SK-N-SH (cell line): Measurements from ENCODE around the gene NPC1.

Source experiments
- RAD21 ChIP-seq: IDR thresholded peaks from 2 replicates; pipeline ENCODE4 v1.6.1; 2012; ENCODE audit warnings: mild to moderate bottlenecking, low read length
- TF ChIP-seq, protein P1 (sequence below): fragments of 200-600 bp; sonication (generic); IDR thresholded peaks from 2 replicates; pipeline ENCODE4 v1.6.1; 2017; ENCODE audit warnings: antibody characterized with exemption, mild to moderate bottlenecking, moderate library complexity

DNA sequence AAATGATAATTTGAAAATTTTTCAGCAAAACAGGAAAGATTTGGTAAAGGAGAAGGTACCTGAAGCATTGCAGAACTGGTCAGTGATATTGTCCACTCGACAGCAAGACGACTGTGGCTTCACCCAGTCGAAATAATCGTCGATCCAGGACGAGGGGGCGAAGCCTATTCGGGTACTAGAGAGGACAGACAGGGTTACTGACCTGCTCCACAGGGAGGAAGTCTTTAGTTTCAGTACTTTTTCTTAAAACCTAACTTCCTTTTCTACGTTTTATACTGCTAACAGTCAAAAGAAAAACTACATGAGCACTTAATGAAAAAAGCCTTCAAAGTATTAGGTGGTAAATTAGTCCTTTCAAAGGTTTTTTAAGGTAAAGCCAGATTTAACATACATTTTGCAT lies 47.0 kb downstream of the NPC1 start:
- TF ChIP-seq, protein P1, sequence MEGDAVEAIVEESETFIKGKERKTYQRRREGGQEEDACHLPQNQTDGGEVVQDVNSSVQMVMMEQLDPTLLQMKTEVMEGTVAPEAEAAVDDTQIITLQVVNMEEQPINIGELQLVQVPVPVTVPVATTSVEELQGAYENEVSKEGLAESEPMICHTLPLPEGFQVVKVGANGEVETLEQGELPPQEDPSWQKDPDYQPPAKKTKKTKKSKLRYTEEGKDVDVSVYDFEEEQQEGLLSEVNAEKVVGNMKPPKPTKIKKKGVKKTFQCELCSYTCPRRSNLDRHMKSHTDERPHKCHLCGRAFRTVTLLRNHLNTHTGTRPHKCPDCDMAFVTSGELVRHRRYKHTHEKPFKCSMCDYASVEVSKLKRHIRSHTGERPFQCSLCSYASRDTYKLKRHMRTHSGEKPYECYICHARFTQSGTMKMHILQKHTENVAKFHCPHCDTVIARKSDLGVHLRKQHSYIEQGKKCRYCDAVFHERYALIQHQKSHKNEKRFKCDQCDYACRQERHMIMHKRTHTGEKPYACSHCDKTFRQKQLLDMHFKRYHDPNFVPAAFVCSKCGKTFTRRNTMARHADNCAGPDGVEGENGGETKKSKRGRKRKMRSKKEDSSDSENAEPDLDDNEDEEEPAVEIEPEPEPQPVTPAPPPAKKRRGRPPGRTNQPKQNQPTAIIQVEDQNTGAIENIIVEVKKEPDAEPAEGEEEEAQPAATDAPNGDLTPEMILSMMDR, result no peak
- no peak for TF ChIP-seq RAD21
